Coronary artery (tissue), 2 donors: ENCODE measurements around the gene ATP11A.

Experiments used
- DNase-seq: peaks from one replicate; pipeline ENCODE4 v3.0.0-alpha.2; 2017; ENCODE audit warnings: low spot score
- H3K27ac ChIP-seq, 2 donors: fragments of 200-600 bp; sonication (generic); one replicate each; pipeline ENCODE4 v1.5.1; 2016 to 2019
- H3K4me3 ChIP-seq: fragments of 200-600 bp; sonication (generic); 2 replicates; pipeline ENCODE4 v1.5.1; 2016; ENCODE audit warnings: mild to moderate bottlenecking, moderate library complexity
- TF ChIP-seq, protein P1 (sequence below): fragments of 200-600 bp; sonication (generic); IDR thresholded peaks from one replicate; pipeline ENCODE4 v1.5.1; 2019; ENCODE audit warnings: antibody characterized with exemption

Gene ATP11A

DNA sequence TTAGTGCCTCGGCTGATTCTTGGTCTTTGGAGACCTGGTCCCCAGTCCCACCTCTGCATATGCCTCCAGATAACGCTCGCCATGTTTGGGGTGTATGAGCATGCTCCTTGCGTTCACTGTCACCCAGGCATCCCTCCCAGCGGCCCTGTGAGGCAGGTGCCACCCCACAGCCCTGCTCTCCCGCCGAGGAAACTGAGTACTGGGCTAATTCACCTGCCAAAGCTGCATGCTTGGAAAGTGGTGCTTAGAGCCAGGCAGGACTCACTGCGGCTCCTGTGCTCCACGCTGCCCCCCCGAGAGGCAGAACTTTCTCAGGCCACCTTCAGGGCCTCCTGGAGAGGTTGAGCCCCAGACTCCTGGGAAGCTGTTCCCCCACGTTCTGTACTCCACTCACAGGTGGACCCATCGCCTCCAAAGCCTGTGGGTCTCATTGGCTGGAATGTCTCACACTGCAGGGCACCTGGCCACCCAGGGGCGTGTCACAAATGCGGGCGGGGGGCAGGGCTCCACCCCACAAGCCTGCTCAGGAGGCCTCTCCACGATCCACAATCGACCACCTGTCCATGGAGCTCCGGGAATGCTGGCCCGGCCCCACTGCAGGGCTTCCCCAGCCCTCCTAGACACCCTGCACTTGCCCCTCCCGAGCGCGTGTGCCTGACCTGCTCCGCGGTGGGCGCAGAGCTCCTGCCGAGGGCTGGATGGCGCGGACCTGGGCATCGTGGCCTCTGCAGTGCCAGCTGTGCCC, 64.6 kb downstream of the ATP11A start:
- TF ChIP-seq, protein P1, sequence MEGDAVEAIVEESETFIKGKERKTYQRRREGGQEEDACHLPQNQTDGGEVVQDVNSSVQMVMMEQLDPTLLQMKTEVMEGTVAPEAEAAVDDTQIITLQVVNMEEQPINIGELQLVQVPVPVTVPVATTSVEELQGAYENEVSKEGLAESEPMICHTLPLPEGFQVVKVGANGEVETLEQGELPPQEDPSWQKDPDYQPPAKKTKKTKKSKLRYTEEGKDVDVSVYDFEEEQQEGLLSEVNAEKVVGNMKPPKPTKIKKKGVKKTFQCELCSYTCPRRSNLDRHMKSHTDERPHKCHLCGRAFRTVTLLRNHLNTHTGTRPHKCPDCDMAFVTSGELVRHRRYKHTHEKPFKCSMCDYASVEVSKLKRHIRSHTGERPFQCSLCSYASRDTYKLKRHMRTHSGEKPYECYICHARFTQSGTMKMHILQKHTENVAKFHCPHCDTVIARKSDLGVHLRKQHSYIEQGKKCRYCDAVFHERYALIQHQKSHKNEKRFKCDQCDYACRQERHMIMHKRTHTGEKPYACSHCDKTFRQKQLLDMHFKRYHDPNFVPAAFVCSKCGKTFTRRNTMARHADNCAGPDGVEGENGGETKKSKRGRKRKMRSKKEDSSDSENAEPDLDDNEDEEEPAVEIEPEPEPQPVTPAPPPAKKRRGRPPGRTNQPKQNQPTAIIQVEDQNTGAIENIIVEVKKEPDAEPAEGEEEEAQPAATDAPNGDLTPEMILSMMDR: no peak
- H3K4me3 ChIP-seq: no peak overlapping the region
- no peak for DNase-seq
- H3K27ac ChIP-seq: no peak overlapping the region

DNA sequence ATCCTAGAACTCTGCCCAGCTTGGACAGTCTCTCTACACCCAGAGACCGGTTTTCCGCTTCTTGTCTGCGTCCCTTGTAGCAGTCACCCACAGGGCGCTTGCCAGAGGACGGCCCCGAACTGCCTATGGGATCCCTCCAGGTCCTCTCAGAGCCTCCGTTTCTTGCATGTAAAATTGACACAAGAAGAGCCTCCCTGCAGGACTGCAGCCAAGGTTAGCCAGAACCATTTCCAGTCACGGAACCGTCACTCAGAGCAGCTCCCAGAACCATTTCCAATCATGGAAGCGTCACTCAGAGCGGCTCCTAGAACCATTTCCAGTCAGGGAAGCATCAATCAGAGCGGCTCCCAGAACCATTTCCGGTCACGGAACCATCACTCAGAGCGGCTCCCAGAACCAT, 65.5 kb downstream of the ATP11A start:
- Histone ChIP-seq H3K4me3 (no peak overlapping the region), H3K27ac (no peak overlapping the region)
- TF ChIP-seq, protein P1: no peak
- DNase-seq: no peak

DNA sequence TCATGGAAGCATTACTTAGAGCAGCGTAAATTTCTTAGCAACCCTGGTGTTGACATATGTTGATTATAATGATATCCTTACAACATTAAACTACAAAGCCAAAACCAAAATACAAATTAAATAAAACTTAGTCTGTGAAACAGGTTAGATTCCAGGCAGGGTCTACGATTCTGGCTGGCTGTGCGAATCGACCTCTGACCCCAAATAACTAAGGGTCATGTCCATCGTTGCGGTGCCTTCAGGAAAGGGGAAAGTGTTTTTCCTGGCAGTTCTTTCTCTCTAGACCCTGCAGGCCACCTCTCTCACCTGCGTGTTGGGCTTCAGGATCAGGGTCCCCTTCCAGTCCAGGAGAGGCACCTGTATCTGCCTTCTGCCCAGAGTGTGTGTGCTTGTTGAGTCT, 66.2 kb downstream of the ATP11A start:
- H3K27ac ChIP-seq: no peak overlapping the region

DNA sequence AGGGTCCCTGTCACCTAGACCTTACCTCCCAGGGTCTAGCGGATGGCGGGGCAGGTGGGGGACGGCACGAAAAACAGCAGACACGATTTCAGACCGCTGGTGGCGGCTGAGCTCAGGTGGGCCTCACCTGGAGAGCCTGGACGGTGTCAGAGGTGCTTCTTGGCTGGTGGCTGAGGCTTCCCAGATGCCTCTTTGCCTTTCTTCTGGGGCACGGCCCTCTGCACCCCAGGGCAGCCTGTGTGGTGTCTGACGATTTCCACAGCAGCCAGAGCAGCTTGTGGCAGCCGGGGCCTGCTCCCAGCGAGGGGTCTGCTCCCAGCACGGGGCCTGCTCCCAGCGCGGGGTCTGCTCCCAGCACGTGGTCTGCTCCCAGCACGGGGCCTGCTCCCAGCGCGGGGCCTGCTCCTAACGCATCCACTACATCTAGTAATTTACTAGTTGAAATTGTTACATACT, 66.7 kb downstream of the ATP11A start:
- TF ChIP-seq, protein P1: no peak
- H3K27ac ChIP-seq: no peak overlapping the region

More for the DNA sequence above, 66.2 kb downstream of the ATP11A start:
- H3K4me3 ChIP-seq: no peak overlapping the region
- TF ChIP-seq, protein P1: no peak
- DNase-seq: no peak

DNA sequence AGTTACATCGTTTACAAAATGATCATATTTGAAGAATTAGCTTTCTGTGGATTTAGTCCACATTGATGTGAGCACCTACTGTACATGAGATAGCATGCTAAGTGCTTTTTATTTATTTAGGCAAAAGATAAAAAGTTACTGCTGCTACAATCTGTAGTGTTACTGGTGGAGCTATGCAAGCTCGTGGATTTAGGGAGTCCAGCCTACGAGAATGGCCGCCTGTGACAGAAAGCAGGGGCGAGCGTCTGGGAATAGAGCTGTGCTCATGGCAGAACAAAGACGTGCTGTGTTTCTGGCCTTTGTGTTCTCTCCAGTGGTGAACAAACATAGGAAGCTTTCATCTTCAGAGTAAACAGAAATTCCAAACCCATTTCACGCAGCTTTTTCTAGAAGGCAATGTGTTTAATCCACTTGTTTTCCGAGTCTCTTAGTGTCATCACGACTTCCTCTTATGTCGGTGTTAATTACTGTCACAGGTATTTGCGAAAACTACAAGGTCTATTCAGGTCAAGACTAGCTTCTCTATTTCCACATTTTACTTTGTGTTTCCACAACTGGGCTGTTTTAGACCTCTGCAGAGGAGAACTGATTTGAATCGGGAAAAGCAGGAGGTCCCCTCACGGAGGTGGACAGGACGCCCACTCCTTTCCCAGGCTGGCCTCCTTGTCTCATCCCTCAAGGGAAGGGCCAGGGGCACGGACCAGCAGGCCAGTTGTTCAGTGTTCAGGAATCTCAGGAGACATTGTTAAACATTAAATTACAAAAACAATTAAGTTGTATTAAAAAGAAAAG, 67.3 kb downstream of the ATP11A start:
- H3K4me3 ChIP-seq: no peak overlapping the region
- TF ChIP-seq, protein P1: no peak
- no peak overlapping the region for H3K27ac ChIP-seq
- DNase-seq: no peak

More for the DNA sequence above, 66.7 kb downstream of the ATP11A start:
- no peak for DNase-seq
- H3K4me3 ChIP-seq: no peak overlapping the region

DNA sequence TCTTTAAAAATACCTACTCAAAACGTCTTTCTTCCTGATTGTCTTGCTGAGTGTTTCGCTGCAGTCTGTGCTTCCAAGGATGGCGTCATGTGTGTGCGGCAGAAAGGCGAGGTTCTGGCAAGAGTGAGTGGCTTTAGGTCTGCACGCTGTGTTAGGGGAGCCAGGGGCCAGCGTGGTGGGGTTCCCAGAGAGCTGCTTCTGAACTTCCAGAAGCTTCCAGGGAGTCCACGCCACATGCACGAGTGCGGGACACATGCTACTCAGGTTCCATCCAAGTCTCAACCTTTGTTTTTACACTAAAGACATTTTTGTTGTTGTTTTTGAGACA, 67.9 kb downstream of the ATP11A start:
- TF ChIP-seq, protein P1: no peak
- H3K27ac ChIP-seq: no peak overlapping the region
- DNase-seq: no peak
- H3K4me3 ChIP-seq: no peak overlapping the region
